BE2C (cell line): Measurements from ENCODE around the gene EHBP1. TPM values are rescaled to one million over a fixed set of nuclear protein-coding genes. Genes with fewer than 3 reads are reported as not detected.
A peak's percentile ranks its signal among the peaks of the same experiment; 100 is the strongest.

Experiments
- DNase-seq: peaks from one replicate; pipeline ENCODE4 v3.0.0-alpha.2; 2020
- H3K27me3 ChIP-seq: fragments of 250-450 bp; sonication (Bioruptor Pico); 2 replicates; pipeline ENCODE4 v1.5.1; 2020; ENCODE audit warnings: mild to moderate bottlenecking
- H3K36me3 ChIP-seq: fragments of 250-450 bp; sonication (Bioruptor Pico); 2 replicates; pipeline ENCODE4 v1.5.1; 2020; ENCODE audit warnings: mild to moderate bottlenecking
- H3K4me1 ChIP-seq: fragments of 250-450 bp; sonication (Bioruptor Pico); 2 replicates; pipeline ENCODE4 v1.5.1; 2020
- H3K4me3 ChIP-seq: 2 replicates; pipeline ENCODE4 v1.5.1; 2011; ENCODE audit warnings: low read depth, low read length
- H3K9me3 ChIP-seq: fragments of 250-450 bp; sonication (Bioruptor Pico); 2 replicates; pipeline ENCODE4 v1.5.1; 2020
- polyA plus RNA-seq: library from polyadenylated mRNA; unstranded; fragments of >200 nt; gene quantifications from one replicate; pipeline ENCODE4 v1.2.1, GENCODE V29; 2012; ENCODE audit warnings: low read depth, missing spikeins; ENCODE audit not compliant: insufficient read length, insufficient read depth
- TF ChIP-seq, protein P1 (sequence below): IDR thresholded peaks from 2 replicates; pipeline ENCODE4 v1.5.1; 2012; ENCODE audit warnings: mild to moderate bottlenecking, low read depth, low read length

EHBP1 gene
- polyA plus RNA-seq, result 31.3 TPM

DNA sequence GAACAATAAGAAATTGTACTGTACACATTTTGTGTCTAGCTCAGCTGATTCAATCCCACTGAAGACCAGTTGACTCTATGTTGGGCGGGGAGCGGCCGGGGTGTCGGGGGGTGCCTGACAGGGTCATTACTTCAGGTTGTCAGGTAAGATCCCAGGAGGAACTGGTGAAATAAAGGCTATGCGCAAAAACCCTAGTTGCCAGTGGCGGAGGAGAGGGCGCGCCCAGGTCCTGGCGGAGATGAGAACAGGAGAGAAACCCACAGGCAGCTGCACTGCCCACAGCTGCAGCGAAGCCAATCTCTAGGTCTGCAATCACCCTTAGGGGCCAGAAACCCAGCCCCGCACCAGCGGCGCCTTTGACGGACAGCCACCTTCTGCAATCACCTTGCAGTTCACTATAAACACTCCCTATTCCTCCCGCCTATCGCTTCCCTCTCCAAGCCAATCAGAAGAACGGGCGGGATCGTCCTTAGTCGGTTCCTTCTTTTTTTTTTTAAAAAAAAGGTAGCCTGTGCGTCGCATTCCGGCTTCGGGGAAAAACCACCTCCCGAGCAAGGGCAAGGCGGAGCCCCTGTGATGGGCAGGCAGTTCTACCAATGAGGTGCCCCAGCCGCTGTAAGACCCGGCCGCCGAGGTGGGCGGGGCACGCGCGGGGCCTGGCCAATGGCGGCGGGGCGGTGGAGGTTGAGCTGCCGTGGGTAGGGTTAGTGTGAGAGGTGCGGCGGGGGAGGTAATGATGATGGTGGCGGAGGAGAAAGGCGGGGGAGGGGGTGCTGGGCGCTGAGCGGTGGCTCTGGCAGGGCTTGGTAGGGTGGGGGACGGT is at the start of gene EHBP1:
EHBP1 (plus strand) TSS at position 707 of the 823 bp plus-strand sequence. CDS start 1,479 bp downstream, outside the sequence.
- peak within 1 kb of the TSS; percentile 70 for H3K4me3 ChIP-seq
- no peaks in the 10 kb centered on the region for H3K4me1 ChIP-seq
- DNase-seq, result peak; percentile 94
- H3K9me3 ChIP-seq, result no peaks in the 10 kb centered on the region
- peaks cover 5% of the 10 kb centered on the region; the same call in 1 of the 2 replicates for H3K36me3 ChIP-seq
- TF ChIP-seq, protein P1, sequence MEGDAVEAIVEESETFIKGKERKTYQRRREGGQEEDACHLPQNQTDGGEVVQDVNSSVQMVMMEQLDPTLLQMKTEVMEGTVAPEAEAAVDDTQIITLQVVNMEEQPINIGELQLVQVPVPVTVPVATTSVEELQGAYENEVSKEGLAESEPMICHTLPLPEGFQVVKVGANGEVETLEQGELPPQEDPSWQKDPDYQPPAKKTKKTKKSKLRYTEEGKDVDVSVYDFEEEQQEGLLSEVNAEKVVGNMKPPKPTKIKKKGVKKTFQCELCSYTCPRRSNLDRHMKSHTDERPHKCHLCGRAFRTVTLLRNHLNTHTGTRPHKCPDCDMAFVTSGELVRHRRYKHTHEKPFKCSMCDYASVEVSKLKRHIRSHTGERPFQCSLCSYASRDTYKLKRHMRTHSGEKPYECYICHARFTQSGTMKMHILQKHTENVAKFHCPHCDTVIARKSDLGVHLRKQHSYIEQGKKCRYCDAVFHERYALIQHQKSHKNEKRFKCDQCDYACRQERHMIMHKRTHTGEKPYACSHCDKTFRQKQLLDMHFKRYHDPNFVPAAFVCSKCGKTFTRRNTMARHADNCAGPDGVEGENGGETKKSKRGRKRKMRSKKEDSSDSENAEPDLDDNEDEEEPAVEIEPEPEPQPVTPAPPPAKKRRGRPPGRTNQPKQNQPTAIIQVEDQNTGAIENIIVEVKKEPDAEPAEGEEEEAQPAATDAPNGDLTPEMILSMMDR, result no peak
- H3K27me3 ChIP-seq, result no peaks in the 10 kb centered on the region

DNA sequence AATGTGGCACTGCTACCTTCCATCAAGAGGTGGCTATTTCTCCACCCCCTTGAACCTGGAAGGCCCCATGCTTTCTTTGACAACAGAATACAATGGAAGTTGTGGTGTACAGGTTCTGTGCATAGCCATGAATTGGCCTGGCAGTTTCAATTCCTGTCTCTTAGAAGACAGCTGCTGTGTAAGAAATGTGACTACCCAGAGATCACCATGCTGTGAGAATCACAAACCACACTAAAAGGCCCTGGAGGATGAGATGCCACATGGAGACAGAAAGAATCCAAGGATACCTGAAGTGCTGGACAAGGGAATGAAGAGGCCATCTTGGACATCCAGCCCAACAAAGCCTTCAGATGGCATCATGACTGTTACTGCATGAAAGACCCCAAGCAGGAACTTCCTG is 47.7 kb upstream of the EHBP1 start:
- no peak overlapping the region for H3K4me3 ChIP-seq
- TF ChIP-seq, protein P1, result no peak
- H3K9me3 ChIP-seq, result no peaks in the 10 kb centered on the region
- H3K4me1 ChIP-seq, result no peaks in the 10 kb centered on the region
- H3K36me3 ChIP-seq, result no peaks in the 10 kb centered on the region
- no peak for DNase-seq
- H3K27me3 ChIP-seq, result no peaks in the 10 kb centered on the region

DNA sequence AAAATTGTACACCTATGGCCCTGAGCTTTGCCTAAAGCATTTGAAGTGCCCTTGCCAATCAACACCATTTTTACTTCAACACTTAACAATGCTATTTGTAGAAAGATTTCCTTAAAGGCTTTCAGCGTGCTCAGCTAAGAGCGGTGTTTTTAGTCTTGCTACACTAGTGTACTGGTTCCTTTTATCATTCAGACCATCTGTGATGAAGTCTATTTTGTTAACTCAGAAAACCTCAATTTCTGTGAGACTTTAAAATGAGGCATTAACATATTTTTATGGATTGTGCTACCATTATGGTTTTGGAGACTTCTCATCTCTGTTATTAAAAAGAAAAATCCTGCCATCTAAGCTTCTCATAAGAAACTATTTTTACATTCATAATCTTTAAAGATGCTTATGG is 46.6 kb upstream of the EHBP1 start:
- DNase-seq, result no peak
- Histone ChIP-seq H3K4me3 (no peak overlapping the region), H3K4me1 (no peaks in the 10 kb centered on the region), H3K36me3 (no peaks in the 10 kb centered on the region), H3K27me3 (no peaks in the 10 kb centered on the region), H3K9me3 (no peaks in the 10 kb centered on the region)
- TF ChIP-seq, protein P1, result no peak

DNA sequence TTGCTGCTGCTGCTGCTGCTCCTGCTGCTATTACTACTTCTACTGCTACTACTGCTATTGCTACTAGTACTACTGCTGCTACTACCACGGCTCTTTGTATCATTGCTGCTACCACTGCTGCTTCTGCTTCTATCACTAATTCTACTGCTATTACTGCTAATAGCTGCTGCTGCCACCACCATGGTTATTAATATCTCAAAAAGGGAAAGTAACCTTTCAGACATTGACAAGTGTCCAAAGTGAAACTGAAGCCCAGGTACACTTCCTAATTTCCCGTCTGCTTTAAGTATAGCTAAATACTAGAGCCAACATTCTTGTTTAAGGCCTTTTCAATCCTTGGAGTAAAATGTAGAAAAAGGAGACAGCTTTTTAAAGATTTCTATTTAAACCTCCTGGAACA is 45.4 kb upstream of the EHBP1 start:
- Histone ChIP-seq H3K4me1 (no peaks in the 10 kb centered on the region), H3K27me3 (no peaks in the 10 kb centered on the region), H3K36me3 (no peaks in the 10 kb centered on the region), H3K9me3 (no peaks in the 10 kb centered on the region), H3K4me3 (no peak overlapping the region)
- TF ChIP-seq, protein P1, result no peak
- DNase-seq, result no peak

DNA sequence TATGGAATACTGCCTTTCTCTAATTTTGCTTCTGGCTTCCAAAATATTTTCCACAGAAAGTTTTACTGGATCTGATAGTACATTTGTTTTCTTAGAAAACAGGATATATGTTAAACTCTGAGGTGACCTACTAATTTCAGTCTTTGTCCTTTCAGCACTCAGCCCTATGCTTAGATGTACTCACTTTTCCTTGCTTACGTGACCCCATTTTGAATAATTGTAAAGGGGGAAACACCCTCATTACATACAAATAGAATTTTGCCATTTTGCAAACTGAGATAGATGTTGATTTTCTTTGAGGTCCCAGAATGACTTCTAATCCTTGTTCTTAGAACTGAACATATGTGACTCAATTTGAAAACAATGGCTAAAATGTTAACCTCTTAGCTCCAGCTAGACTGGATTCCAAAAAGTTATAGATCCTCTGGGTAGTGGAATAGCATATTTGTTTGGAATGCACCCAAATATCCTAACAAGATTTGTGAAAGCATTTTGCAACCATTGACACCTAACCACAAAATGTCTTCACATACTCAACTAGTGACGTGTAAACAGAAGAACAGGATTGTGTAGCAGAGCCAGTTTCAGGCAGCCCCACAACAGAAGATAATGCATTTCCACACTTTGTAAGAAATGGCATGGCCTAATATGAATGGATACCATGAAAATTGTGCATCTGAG is 44.8 kb upstream of the EHBP1 start:
- Histone ChIP-seq H3K27me3 (no peaks in the 10 kb centered on the region), H3K36me3 (no peaks in the 10 kb centered on the region), H3K9me3 (no peaks in the 10 kb centered on the region), H3K4me3 (no peak overlapping the region), H3K4me1 (no peaks in the 10 kb centered on the region)
- TF ChIP-seq, protein P1, result no peak
- DNase-seq, result no peak

DNA sequence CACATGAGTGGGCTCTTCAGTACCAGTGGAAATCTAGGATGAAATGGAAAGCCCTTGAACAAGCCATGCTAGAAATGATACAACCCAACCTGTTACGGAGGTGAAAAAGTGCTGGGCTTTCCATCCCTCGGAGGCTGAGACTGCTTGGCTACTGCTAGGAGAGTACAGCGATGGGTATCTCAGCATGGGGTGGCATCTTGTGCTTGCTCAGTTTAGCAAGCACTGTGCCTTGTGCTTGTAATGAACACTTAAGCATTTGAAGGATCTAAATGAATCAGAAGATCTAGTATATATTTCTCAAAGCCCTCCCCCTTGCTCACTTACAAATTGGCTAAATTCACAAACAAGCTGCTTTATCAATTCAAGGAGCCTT is 44.3 kb upstream of the EHBP1 start:
- no peaks in the 10 kb centered on the region for H3K36me3 ChIP-seq
- no peak for DNase-seq
- TF ChIP-seq, protein P1, result no peak
- no peaks in the 10 kb centered on the region for H3K9me3 ChIP-seq
- no peaks in the 10 kb centered on the region for H3K27me3 ChIP-seq
- H3K4me1 ChIP-seq, result no peaks in the 10 kb centered on the region
- no peak overlapping the region for H3K4me3 ChIP-seq
